Esophagus squamous epithelium (tissue), 4 donors: ENCODE measurements around the gene CDH16.

ENCODE experiments used
- POLR2A ChIP-seq, 4 donors: fragments of 450-650 bp; IDR thresholded peaks; one replicate each; pipeline ENCODE4 v1.6.1; 2017; ENCODE audit warnings: antibody characterized with exemption in 4 of 4, mild to moderate bottlenecking in 4 of 4, moderate library complexity in 3 of 4
- TF ChIP-seq, protein P1 (sequence below), 6 experiments: fragments of 450-650 bp in 4 of 6; fragments of 200-600 bp in 2 of 6; sonication (generic) in 2 of 6; IDR thresholded peaks; one replicate each; pipeline ENCODE4 v1.5.1; 2016 to 2019; ENCODE audit warnings: antibody characterized with exemption in 6 of 6, mild to moderate bottlenecking in 4 of 6, moderate library complexity in 4 of 6

- TF ChIP-seq, protein P1, sequence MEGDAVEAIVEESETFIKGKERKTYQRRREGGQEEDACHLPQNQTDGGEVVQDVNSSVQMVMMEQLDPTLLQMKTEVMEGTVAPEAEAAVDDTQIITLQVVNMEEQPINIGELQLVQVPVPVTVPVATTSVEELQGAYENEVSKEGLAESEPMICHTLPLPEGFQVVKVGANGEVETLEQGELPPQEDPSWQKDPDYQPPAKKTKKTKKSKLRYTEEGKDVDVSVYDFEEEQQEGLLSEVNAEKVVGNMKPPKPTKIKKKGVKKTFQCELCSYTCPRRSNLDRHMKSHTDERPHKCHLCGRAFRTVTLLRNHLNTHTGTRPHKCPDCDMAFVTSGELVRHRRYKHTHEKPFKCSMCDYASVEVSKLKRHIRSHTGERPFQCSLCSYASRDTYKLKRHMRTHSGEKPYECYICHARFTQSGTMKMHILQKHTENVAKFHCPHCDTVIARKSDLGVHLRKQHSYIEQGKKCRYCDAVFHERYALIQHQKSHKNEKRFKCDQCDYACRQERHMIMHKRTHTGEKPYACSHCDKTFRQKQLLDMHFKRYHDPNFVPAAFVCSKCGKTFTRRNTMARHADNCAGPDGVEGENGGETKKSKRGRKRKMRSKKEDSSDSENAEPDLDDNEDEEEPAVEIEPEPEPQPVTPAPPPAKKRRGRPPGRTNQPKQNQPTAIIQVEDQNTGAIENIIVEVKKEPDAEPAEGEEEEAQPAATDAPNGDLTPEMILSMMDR (IDR thresholded peaks at IDR 0.05) = no peak
- no peak for TF ChIP-seq POLR2A (IDR thresholded peaks at IDR 0.05)
Observed at GRCh38 chr16:66863707-66864106, 55.0 kb downstream of the CDH16 start.
